K562 (cell line): Measurements from ENCODE around the gene NR1D1. TPM values are rescaled to one million over a fixed set of nuclear protein-coding genes. Genes with fewer than 3 reads are reported as not detected.

Source experiments
- CCNT2 ChIP-seq: IDR thresholded peaks from 2 replicates; pipeline ENCODE4 v1.6.1; 2011; ENCODE audit warnings: borderline replicate concordance, low read depth, mild to moderate bottlenecking, moderate library complexity, mixed read lengths, low read length; ENCODE audit not compliant: insufficient read length; ENCODE audit errors: extremely low read depth
- CREM ChIP-seq: IDR thresholded peaks from 2 replicates; pipeline ENCODE4 v1.6.1; 2014; ENCODE audit warnings: antibody characterized with exemption, low read depth
- EGR1 ChIP-seq: fragments of 450-650 bp; conservative IDR thresholded peaks from 2 replicates; pipeline ENCODE4 v1.6.1; 2017; ENCODE audit warnings: mild to moderate bottlenecking
- GABPA ChIP-seq: fragments of 200-800 bp; sonication (Bioruptor generic); conservative IDR thresholded peaks from 2 replicates; pipeline ENCODE4 v1.6.1; 2016; ENCODE audit warnings: low read depth, missing genetic modification characterization, missing compliant biosample characterization
- KAT8 ChIP-seq: fragments of 450-650 bp; IDR thresholded peaks from 2 replicates; pipeline ENCODE4 v1.6.1; 2016; ENCODE audit warnings: low read depth, mild to moderate bottlenecking
- MTA1 ChIP-seq: fragments of 450-650 bp; IDR thresholded peaks from 2 replicates; pipeline ENCODE4 v1.6.1; 2017; ENCODE audit warnings: borderline replicate concordance
- NFE2 ChIP-seq: IDR thresholded peaks from 2 replicates; pipeline ENCODE4 v1.6.1; 2014; ENCODE audit warnings: antibody characterized with exemption, low read depth
- PML ChIP-seq: IDR thresholded peaks from 2 replicates; pipeline ENCODE4 v1.6.1; 2012; ENCODE audit warnings: low read length, inconsistent platforms
- POU5F1 ChIP-seq: fragments of 150-350 bp; IDR thresholded peaks from 2 replicates; pipeline ENCODE4 v1.6.1; 2014; ENCODE audit warnings: borderline replicate concordance, low read length, low read depth, mild to moderate bottlenecking; ENCODE audit not compliant: partially characterized antibody
- RBM15 ChIP-seq: fragments of 200-400 bp; formaldehyde crosslinking; IDR thresholded peaks from 2 replicates; pipeline ENCODE4 v1.6.1; 2018; ENCODE audit warnings: mild to moderate bottlenecking, low read length, moderate library complexity; ENCODE audit not compliant: insufficient read depth
- STAT5A ChIP-seq: IDR thresholded peaks from 2 replicates; pipeline ENCODE4 v1.6.1; 2012; ENCODE audit warnings: low read length, inconsistent platforms, borderline replicate concordance
- ZBTB1 ChIP-seq: sonication (generic); formaldehyde crosslinking; IDR thresholded peaks from 2 replicates; pipeline ENCODE4 v1.8.1; 2023; ENCODE audit warnings: missing genetic modification reagents, low read depth, mild to moderate bottlenecking, borderline replicate concordance
- polyA plus RNA-seq, 8 experiments: library from polyadenylated mRNA; depleted of rRNA in 4 of 8; stranded (reverse) in 5 of 8; unstranded in 3 of 8; fragments of >200 nt; fragmentation: Nextera tagmentation in 2 of 8; fragmentation: Illumina TruSeq in 1 of 8; extraction: Ambion mirVana in 2 of 8; extraction: Trizol in 1 of 8; gene quantifications; 2 replicates each; pipeline versions ENCODE4 v1.2.1 to v1.2.3, GENCODE V29; 2011 to 2014; ENCODE audit warnings: inconsistent platforms in 1 of 8, missing spikeins in 1 of 8
- total RNA-seq, 7 experiments: library from RNA; depleted of rRNA in 6 of 7; stranded (reverse); fragments of >200 nt in 6 of 7; fragmentation: Illumina TruSeq in 2 of 7; extraction: Trizol in 2 of 7; gene quantifications; 2 replicates each; pipeline versions ENCODE4 v1.2.1 to v1.2.3, GENCODE V29; 2011 to 2021; ENCODE audit warnings: low replicate concordance in 1 of 7
- TF ChIP-seq, protein P1 (sequence below): fragments of 200-800 bp; sonication (Bioruptor generic); IDR thresholded peaks from 2 replicates; pipeline ENCODE4 v1.6.1; 2016; ENCODE audit warnings: missing genetic modification characterization, missing compliant biosample characterization
- TF ChIP-seq, protein P2 (sequence below): fragments of 200-800 bp; sonication (Bioruptor generic); IDR thresholded peaks from 2 replicates; pipeline ENCODE4 v1.6.1; 2017; ENCODE audit warnings: missing genetic modification characterization, missing compliant biosample characterization
- TF ChIP-seq, protein P3 (sequence below): sonication (generic); IDR thresholded peaks from 2 replicates; pipeline ENCODE4 v1.6.1; 2016
- TF ChIP-seq, protein P4 (sequence below), 2 experiments: fragments of 200-800 bp in 1 of 2; sonication (Bioruptor generic) in 1 of 2; sonication (generic) in 1 of 2; formaldehyde crosslinking in 1 of 2; IDR thresholded peaks in 1 of 2; conservative IDR thresholded peaks in 1 of 2; 2 replicates each; pipeline versions ENCODE4 v1.5.0 to v1.6.1; 2016 to 2020; ENCODE audit warnings: missing compliant biosample characterization in 1 of 2, missing genetic modification characterization in 1 of 2, missing genetic modification reagents in 1 of 2

NR1D1 gene
- total and polyA plus RNA-seq, 9 of the 15 experiments (the other 6 are each of a cell fraction or from before 2014, with no cell fraction given) = 0.25 to 7.7 (median 0.65) TPM

DNA sequence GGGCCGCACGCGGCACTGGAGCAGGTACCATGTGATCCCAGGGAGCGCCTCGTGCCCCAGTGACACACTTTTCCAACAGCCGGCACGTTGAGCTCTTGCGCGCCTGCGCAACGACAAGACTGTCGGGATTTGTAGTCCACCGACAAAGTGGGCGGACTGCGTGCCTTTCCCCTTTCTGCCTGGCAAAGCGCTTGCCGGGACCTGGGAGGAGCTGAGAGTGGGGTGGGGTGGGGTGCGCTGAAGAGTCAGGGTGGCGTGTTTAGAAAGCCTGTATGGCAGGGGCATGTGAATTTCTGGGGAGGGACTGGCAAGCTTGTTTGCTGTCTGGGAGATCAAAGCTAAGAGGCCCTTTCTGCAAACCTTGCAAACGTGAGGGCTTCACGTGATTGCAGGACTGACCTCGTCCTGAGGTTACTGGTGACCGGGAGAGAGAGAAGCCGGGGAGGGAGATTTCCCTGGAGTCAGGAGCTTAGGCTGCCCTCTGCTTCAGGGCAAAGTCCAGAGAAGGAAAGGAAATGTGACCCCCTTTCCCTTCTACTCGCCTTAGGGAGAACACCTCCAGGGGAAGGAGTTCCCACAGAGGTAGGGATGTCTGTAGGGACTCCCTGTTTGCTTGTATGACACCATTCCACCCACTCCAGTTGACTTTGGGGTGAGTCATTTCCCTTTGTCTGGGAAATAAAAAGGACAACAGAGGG lies 429 bp upstream of the NR1D1 start (continued):
- TF ChIP-seq, protein P1, sequence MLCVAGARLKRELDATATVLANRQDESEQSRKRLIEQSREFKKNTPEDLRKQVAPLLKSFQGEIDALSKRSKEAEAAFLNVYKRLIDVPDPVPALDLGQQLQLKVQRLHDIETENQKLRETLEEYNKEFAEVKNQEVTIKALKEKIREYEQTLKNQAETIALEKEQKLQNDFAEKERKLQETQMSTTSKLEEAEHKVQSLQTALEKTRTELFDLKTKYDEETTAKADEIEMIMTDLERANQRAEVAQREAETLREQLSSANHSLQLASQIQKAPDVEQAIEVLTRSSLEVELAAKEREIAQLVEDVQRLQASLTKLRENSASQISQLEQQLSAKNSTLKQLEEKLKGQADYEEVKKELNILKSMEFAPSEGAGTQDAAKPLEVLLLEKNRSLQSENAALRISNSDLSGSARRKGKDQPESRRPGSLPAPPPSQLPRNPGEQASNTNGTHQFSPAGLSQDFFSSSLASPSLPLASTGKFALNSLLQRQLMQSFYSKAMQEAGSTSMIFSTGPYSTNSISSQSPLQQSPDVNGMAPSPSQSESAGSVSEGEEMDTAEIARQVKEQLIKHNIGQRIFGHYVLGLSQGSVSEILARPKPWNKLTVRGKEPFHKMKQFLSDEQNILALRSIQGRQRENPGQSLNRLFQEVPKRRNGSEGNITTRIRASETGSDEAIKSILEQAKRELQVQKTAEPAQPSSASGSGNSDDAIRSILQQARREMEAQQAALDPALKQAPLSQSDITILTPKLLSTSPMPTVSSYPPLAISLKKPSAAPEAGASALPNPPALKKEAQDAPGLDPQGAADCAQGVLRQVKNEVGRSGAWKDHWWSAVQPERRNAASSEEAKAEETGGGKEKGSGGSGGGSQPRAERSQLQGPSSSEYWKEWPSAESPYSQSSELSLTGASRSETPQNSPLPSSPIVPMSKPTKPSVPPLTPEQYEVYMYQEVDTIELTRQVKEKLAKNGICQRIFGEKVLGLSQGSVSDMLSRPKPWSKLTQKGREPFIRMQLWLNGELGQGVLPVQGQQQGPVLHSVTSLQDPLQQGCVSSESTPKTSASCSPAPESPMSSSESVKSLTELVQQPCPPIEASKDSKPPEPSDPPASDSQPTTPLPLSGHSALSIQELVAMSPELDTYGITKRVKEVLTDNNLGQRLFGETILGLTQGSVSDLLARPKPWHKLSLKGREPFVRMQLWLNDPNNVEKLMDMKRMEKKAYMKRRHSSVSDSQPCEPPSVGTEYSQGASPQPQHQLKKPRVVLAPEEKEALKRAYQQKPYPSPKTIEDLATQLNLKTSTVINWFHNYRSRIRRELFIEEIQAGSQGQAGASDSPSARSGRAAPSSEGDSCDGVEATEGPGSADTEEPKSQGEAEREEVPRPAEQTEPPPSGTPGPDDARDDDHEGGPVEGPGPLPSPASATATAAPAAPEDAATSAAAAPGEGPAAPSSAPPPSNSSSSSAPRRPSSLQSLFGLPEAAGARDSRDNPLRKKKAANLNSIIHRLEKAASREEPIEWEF = no peak
- TF ChIP-seq NFE2 (no peak), PML (no peak; the same call in 1 of the 2 replicates), STAT5A (no peak), POU5F1 (no peak), CREM (peak; percentile 84), RBM15 (no peak), GABPA (tag) (no peak; the same call in 1 of the 2 replicates), KAT8 (no peak), ZBTB1 (CRISPR knock-in tag) (no peak), EGR1 (peak; percentile 89), MTA1 (no peak; the same call in 1 of the 2 replicates), CCNT2 (peak; percentile 60)
- TF ChIP-seq, protein P2, sequence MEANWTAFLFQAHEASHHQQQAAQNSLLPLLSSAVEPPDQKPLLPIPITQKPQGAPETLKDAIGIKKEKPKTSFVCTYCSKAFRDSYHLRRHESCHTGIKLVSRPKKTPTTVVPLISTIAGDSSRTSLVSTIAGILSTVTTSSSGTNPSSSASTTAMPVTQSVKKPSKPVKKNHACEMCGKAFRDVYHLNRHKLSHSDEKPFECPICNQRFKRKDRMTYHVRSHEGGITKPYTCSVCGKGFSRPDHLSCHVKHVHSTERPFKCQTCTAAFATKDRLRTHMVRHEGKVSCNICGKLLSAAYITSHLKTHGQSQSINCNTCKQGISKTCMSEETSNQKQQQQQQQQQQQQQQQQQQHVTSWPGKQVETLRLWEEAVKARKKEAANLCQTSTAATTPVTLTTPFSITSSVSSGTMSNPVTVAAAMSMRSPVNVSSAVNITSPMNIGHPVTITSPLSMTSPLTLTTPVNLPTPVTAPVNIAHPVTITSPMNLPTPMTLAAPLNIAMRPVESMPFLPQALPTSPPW = peak; percentile 72
- TF ChIP-seq, protein P3, sequence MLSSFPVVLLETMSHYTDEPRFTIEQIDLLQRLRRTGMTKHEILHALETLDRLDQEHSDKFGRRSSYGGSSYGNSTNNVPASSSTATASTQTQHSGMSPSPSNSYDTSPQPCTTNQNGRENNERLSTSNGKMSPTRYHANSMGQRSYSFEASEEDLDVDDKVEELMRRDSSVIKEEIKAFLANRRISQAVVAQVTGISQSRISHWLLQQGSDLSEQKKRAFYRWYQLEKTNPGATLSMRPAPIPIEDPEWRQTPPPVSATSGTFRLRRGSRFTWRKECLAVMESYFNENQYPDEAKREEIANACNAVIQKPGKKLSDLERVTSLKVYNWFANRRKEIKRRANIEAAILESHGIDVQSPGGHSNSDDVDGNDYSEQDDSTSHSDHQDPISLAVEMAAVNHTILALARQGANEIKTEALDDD = peak; percentile 14; the same call in 1 of the 2 replicates
- TF ChIP-seq, protein P4, sequence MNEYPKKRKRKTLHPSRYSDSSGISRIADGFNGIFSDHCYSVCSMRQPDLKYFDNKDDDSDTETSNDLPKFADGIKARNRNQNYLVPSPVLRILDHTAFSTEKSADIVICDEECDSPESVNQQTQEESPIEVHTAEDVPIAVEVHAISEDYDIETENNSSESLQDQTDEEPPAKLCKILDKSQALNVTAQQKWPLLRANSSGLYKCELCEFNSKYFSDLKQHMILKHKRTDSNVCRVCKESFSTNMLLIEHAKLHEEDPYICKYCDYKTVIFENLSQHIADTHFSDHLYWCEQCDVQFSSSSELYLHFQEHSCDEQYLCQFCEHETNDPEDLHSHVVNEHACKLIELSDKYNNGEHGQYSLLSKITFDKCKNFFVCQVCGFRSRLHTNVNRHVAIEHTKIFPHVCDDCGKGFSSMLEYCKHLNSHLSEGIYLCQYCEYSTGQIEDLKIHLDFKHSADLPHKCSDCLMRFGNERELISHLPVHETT (CRISPR knock-in tag; conservative IDR thresholded peaks at IDR 0.05 in 1 of 2, IDR thresholded peaks at IDR 0.05 in 1 of 2) = no peak
